GM13977 (cell line): ENCODE data around the gene TSPAN11.

ENCODE experiments used
- DNase-seq: peaks from one replicate; pipeline ENCODE4 v3.0.0; 2012; ENCODE audit warnings: low spot score
- CTCF ChIP-seq: IDR thresholded peaks from 2 replicates; pipeline ENCODE4 v1.5.1; 2012; ENCODE audit warnings: mild to moderate bottlenecking, control low read depth; ENCODE audit not compliant: insufficient read depth; ENCODE audit errors: extremely low read depth, missing control alignments
- in situ Hi-C: fragments of 300-500 bp; cut with MboI; formaldehyde crosslinking; loops from one replicate; pipeline ENCODE4 v1.12.0; 2022; ENCODE audit warnings: low sequenced_read_pairs, low pct_unique_long_range_greater_than_20kb, mixed read lengths, inconsistent platforms; ENCODE audit not compliant: unreplicated experiment

Gene TSPAN11

DNA sequence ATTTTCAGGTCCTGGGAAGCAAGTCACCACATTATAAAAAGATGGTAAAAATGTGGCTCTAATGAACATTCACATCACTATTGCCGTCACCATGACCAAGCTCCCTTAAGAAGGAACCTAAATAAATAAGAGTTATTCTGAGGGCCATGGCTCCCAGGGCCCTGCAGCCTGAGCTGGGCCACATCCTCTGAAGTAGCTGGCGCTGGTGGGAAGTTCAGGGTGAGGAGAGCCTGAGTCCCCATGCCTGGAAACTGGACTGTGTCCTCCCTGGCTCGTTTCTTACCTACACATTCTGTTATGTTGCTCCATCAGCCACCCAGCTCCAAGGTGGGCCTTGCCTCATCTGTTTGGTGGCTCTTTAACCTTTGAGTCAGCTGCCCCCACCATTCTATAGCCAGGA, 42.5 kb downstream of the TSPAN11 start:
- no peak for DNase-seq
- TF ChIP-seq CTCF: no peak
- in situ Hi-C loops: no loop called here

GRCh38 chr12:30969606-30970395, 43.3 kb downstream of the TSPAN11 start:
- no peak for DNase-seq
- in situ Hi-C loops: no loop called here

DNA sequence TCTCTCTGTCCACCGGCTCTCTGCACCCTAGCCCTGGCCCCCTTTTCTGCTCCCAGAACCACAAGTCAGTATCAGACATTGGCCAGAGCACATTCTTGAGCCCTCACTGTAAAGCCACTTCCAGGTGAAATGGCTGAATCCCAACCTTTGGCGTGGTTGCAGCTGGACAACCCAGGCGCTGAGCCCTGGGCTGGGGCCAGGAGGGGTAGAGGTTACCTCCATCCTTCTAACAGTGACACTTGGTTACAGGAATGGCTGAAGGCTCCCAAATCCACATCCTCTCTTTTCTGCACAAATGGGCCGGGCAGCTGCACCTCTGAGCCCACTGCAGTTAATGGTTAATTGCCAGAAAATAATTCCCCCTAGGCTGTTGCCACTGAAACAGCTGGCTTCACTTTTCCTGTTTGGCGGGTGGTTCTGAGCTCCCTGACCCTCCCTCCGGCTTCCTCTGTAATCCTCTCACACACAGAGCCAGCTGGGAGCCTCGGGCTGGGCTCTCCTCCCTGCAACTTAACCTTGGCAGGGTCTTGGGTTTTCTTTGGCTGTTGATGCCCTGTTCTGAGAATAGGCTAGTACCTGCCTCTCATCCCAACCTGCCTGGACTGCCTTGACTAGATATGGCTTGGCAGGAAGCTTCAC, 44.1 kb downstream of the TSPAN11 start:
- in situ Hi-C loops: no loop called here
- no peak for TF ChIP-seq CTCF
- no peak for DNase-seq

More at GRCh38 chr12:30969606-30970395, 43.3 kb downstream of the TSPAN11 start:
- no peak for TF ChIP-seq CTCF

- TF ChIP-seq CTCF: no peak
- DNase-seq: no peak
- in situ Hi-C loops: no loop called here
These were observed 45.5 kb downstream of the TSPAN11 start for GRCh38 chr12:30972035-30972434.

DNA sequence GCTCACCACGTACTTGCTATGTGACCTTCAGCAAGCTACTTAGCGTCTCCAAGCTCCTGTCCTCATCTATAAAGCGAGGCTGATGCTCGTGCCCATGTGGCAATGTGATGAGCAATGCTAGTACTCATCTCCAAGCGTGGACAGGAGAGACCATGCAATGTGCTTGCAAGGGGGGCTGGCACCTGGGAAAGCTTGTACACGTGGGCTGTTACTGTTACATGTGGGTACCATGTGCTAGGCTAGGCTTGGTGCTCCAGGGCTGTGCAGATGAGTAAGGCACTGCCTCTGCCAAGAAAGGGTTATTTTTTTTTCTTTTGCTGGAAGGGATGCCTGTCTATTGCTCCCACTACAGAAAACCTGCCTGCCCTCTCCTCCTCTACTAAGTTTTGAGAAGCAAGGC, 46.6 kb downstream of the TSPAN11 start:
- TF ChIP-seq CTCF: no peak
- in situ Hi-C loops: no loop called here
- DNase-seq: no peak

- in situ Hi-C loops: no loop called here
- DNase-seq: no peak
- no peak for TF ChIP-seq CTCF
These were observed 47.3 kb downstream of the TSPAN11 start for GRCh38 chr12:30973830-30974229.
